Neural crest cell (in vitro differentiated cells): Measurements from ENCODE around the gene NT5DC1. TPM values are rescaled to one million over a fixed set of nuclear protein-coding genes. Genes with fewer than 3 reads are reported as not detected.

Experiments used
- DNase-seq: peaks from one replicate; pipeline ENCODE4 v3.0.0; 2021; ENCODE audit warnings: low read depth, mixed read lengths, low spot score
- H3K27ac Mint-ChIP-seq: one replicate; pipeline ENCODE4 v1.8.0; 2021; ENCODE audit warnings: mild to moderate bottlenecking, mixed read lengths; ENCODE audit not compliant: unreplicated experiment
- H3K27me3 Mint-ChIP-seq: 2 replicates; pipeline ENCODE4 v1.8.0; 2021; ENCODE audit warnings: low read depth, mild to moderate bottlenecking, mixed read lengths
- H3K36me3 Mint-ChIP-seq: 2 replicates; pipeline ENCODE4 v1.8.0; 2021; ENCODE audit warnings: low read depth, mild to moderate bottlenecking, mixed read lengths
- H3K4me1 Mint-ChIP-seq: 2 replicates; pipeline ENCODE4 v1.8.0; 2021; ENCODE audit warnings: mixed read lengths
- H3K4me3 Mint-ChIP-seq: one replicate; pipeline ENCODE4 v1.8.0; 2021; ENCODE audit warnings: mild to moderate bottlenecking, mixed read lengths
- H3K9me3 Mint-ChIP-seq: 2 replicates; pipeline ENCODE4 v1.8.0; 2021; ENCODE audit warnings: mixed read lengths
- CTCF ChIP-seq: fragments of 200-600 bp; sonication (generic); conservative IDR thresholded peaks from 2 replicates; pipeline ENCODE4 v1.5.0; 2021; ENCODE audit warnings: antibody characterized with exemption, mild to moderate bottlenecking
- total RNA-seq: library from RNA; stranded (reverse); gene quantifications from 2 replicates; pipeline ENCODE4 v1.2.1, GENCODE V29; 2021

The NT5DC1 gene
- total RNA-seq, 1 donor from 2014 or later, result 33.2 TPM

- no peak overlapping the region for H3K4me3 Mint-ChIP-seq
- peaks cover 11% of the 10 kb centered on the region for H3K36me3 Mint-ChIP-seq
- no peaks in the 10 kb centered on the region for H3K27me3 Mint-ChIP-seq
- no peak overlapping the region for H3K27ac Mint-ChIP-seq
- H3K4me1 Mint-ChIP-seq, result no peaks in the 10 kb centered on the region
- no peak for DNase-seq
- TF ChIP-seq CTCF, result no peak
- H3K9me3 Mint-ChIP-seq, result peaks cover 8% of the 10 kb centered on the region
Observed at GRCh38 chr6:116173928-116174327, 73.3 kb downstream of the NT5DC1 start.

DNA sequence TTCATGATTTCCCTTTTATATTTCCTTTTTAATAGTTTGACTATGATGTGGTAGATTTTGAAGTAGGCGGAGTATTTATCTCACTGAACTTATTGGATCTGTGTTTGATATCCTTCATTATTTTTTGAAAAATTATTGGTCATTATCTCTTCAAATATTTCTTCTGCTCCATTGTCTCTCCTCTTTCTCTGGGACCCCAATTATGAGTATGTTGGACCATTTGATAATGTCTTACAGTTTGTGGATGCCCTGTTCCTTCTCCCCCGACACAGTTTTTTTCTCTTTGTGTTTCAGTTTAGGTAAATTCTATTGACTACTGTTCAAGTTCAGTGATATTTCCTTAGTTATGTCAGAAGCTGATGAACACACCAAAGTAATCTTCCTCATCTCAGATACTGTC is 74.7 kb downstream of the NT5DC1 start:
- peaks cover 11% of the 10 kb centered on the region for H3K36me3 Mint-ChIP-seq
- no peaks in the 10 kb centered on the region for H3K4me1 Mint-ChIP-seq
- DNase-seq, result no peak
- TF ChIP-seq CTCF, result no peak
- H3K9me3 Mint-ChIP-seq, result peaks cover 8% of the 10 kb centered on the region
- H3K27ac Mint-ChIP-seq, result no peak overlapping the region
- no peaks in the 10 kb centered on the region for H3K27me3 Mint-ChIP-seq
- no peak overlapping the region for H3K4me3 Mint-ChIP-seq

DNA sequence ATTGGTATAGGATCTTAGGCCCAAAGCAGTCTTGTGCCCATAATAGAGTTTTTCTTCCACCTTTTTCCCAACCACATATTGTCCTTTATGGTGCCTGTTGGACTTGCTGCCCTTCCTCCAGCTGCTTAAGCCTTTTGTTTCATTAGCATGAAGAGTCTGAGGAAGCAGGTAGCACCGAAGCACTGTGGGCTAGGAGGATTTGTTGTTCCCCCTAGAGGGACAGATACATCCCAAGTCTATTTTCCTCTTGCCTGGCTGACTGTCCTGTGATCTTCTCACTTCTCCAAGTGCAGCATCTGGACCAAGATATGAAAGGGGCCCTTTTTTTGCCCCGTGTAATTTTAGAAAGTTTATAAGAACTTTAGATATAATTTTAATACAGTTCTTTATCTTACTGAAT is 75.9 kb downstream of the NT5DC1 start:
- no peak for TF ChIP-seq CTCF
- H3K27me3 Mint-ChIP-seq, result no peaks in the 10 kb centered on the region
- H3K36me3 Mint-ChIP-seq, result peaks cover 11% of the 10 kb centered on the region
- H3K4me3 Mint-ChIP-seq, result no peak overlapping the region
- peaks cover 10% of the 10 kb centered on the region for H3K9me3 Mint-ChIP-seq
- no peak overlapping the region for H3K27ac Mint-ChIP-seq
- no peak for DNase-seq
- H3K4me1 Mint-ChIP-seq, result no peaks in the 10 kb centered on the region

DNA sequence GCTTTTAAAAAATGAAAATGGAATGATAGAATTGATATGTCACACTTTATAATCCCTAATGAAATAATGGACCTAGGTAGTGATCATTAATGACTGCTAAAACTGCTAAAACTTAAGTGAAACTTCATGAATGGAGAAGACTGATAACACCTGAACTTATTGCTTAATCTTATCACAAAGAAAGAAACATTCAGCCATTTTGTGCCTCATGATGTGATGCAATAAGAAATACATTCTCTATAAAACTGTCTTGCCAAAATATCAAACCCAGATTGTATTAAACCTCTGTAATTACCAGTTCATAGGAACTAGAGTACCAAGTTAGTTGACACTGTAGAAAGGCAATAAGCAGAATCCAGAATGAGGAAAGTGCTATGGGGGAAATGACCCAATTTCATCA is 79.7 kb downstream of the NT5DC1 start:
- no peak for TF ChIP-seq CTCF
- Mint-ChIP-seq H3K9me3 (peaks cover 18% of the 10 kb centered on the region), H3K36me3 (peaks cover 21% of the 10 kb centered on the region), H3K4me3 (no peak overlapping the region), H3K27ac (no peak overlapping the region), H3K4me1 (no peaks in the 10 kb centered on the region), H3K27me3 (no peaks in the 10 kb centered on the region)
- DNase-seq, result no peak

DNA sequence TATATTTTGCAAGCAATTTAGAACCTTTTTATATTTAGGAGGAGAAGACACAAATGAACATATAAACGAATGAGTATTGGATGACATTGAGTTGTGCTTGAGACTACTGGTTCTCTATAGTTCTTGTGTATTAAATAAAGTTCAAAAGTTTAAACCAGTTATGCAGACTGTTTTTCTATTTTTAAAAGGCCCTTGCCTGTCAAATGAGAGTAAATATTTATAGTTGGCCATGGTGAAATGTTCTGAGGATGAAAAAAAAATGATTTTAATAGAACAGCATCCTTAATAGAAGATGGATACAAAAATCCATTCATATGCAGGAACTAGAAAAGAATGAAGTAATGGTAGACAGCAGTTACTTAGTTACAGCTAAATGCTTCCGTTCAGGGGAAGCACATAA is 88.8 kb downstream of the NT5DC1 start:
- no peak for TF ChIP-seq CTCF
- H3K4me1 Mint-ChIP-seq, result no peaks in the 10 kb centered on the region

GRCh38 chr6:116190550-116190949 is 89.9 kb downstream of the NT5DC1 start:
- peaks cover 4% of the 10 kb centered on the region for H3K9me3 Mint-ChIP-seq
- no peak overlapping the region for H3K27ac Mint-ChIP-seq
- H3K27me3 Mint-ChIP-seq, result no peaks in the 10 kb centered on the region
- DNase-seq, result no peak
- no peak overlapping the region for H3K4me3 Mint-ChIP-seq
- peaks cover 5% of the 10 kb centered on the region for H3K36me3 Mint-ChIP-seq
- no peaks in the 10 kb centered on the region for H3K4me1 Mint-ChIP-seq
- no peak for TF ChIP-seq CTCF

More for the DNA sequence above, 88.8 kb downstream of the NT5DC1 start:
- Mint-ChIP-seq H3K27me3 (no peaks in the 10 kb centered on the region), H3K9me3 (peaks cover 7% of the 10 kb centered on the region), H3K36me3 (peaks cover 8% of the 10 kb centered on the region), H3K27ac (no peak overlapping the region), H3K4me3 (no peak overlapping the region)
- DNase-seq, result no peak
